H1 (cell line): Measurements from ENCODE around the gene PRKN. TPM values are rescaled to one million over a fixed set of nuclear protein-coding genes. Genes with fewer than 3 reads are reported as not detected.

ENCODE experiments used
- CHD2 ChIP-seq: IDR thresholded peaks from 2 replicates; pipeline ENCODE4 v1.6.1; 2012; ENCODE audit warnings: low read length, improper control_type of control experiment
- GABPA ChIP-seq: IDR thresholded peaks from 2 replicates; pipeline ENCODE4 v1.6.1; 2011; ENCODE audit warnings: mild to moderate bottlenecking, low read length, moderate library complexity, borderline replicate concordance; ENCODE audit not compliant: insufficient read depth
- GTF2F1 ChIP-seq: IDR thresholded peaks from 2 replicates; pipeline ENCODE4 v1.6.1; 2012; ENCODE audit warnings: low read depth, low read length, improper control_type of control experiment, borderline replicate concordance
- KDM4A ChIP-seq: IDR thresholded peaks from one replicate; pipeline ENCODE4 v1.7.1; 2012; ENCODE audit warnings: low read depth, mild to moderate bottlenecking, moderate library complexity, low read length, inconsistent platforms; ENCODE audit not compliant: severe bottlenecking
- NANOG ChIP-seq: IDR thresholded peaks from 2 replicates; pipeline ENCODE4 v1.6.1; 2011; ENCODE audit warnings: low read length, low read depth, mild to moderate bottlenecking, inconsistent platforms; ENCODE audit not compliant: insufficient read depth, poor library complexity, severe bottlenecking
- PHF8 ChIP-seq: fragments of 200-600 bp; sonication (generic); conservative IDR thresholded peaks from 2 replicates; pipeline ENCODE4 v1.7.1; 2012; ENCODE audit warnings: low read depth, mild to moderate bottlenecking, inconsistent platforms, low read length, moderate library complexity
- RNF2 ChIP-seq: fragments of 200-900, 300-1000 bp; sonication (generic); IDR thresholded peaks from 2 replicates; pipeline ENCODE4 v1.7.1; 2016; ENCODE audit warnings: borderline replicate concordance, low read depth, mild to moderate bottlenecking, antibody characterized with exemption, low read length; ENCODE audit not compliant: poor library complexity, severe bottlenecking; ENCODE audit errors: missing control alignments
- SP2 ChIP-seq: IDR thresholded peaks from 2 replicates; pipeline ENCODE4 v1.6.1; 2012; ENCODE audit warnings: mild to moderate bottlenecking, low read length, inconsistent platforms
- SRF ChIP-seq: IDR thresholded peaks from 2 replicates; pipeline ENCODE4 v1.6.1; 2011; ENCODE audit warnings: mild to moderate bottlenecking, low read depth, low read length, moderate library complexity
- polyA plus RNA-seq, 7 experiments: library from polyadenylated mRNA; depleted of rRNA in 3 of 7; stranded (reverse) in 5 of 7; unstranded in 2 of 7; fragments of >200 nt in 5 of 7; fragments of 200-250 nt in 2 of 7; gene quantifications; 1 replicate in 5 of 7; 2 replicates in 1 of 7; 4 replicates in 1 of 7; pipeline versions ENCODE4 v1.2.1 to v1.2.3, GENCODE V29; 2011 to 2013; ENCODE audit warnings: missing spikeins in 2 of 7, mixed read lengths in 2 of 7
- total RNA-seq: library from RNA; stranded (reverse); fragmentation: NEBNext Ultra II Directional; extraction: Animal tissue kit (Norgen Biotek cat#: 25700); gene quantifications from 2 replicates; pipeline ENCODE4 v1.2.1, GENCODE V29; 2021
- TF ChIP-seq, protein P1 (sequence below), 3 experiments: IDR thresholded peaks; 1 replicate in 2 of 3; 2 replicates in 1 of 3; pipeline versions ENCODE4 v1.5.1 to v1.6.1; 2011; ENCODE audit warnings: low read length in 3 of 3, mild to moderate bottlenecking in 3 of 3, inconsistent platforms in 2 of 3, low read depth in 1 of 3, moderate library complexity in 1 of 3; ENCODE audit not compliant: insufficient read depth in 1 of 3; ENCODE audit errors: control extremely low read depth in 1 of 3

PRKN gene
- total and polyA plus RNA-seq, 2 of the 8 experiments (the other 6 are each of a cell fraction or from before 2014, with no cell fraction given) = 0.13 to 0.29 TPM

DNA sequence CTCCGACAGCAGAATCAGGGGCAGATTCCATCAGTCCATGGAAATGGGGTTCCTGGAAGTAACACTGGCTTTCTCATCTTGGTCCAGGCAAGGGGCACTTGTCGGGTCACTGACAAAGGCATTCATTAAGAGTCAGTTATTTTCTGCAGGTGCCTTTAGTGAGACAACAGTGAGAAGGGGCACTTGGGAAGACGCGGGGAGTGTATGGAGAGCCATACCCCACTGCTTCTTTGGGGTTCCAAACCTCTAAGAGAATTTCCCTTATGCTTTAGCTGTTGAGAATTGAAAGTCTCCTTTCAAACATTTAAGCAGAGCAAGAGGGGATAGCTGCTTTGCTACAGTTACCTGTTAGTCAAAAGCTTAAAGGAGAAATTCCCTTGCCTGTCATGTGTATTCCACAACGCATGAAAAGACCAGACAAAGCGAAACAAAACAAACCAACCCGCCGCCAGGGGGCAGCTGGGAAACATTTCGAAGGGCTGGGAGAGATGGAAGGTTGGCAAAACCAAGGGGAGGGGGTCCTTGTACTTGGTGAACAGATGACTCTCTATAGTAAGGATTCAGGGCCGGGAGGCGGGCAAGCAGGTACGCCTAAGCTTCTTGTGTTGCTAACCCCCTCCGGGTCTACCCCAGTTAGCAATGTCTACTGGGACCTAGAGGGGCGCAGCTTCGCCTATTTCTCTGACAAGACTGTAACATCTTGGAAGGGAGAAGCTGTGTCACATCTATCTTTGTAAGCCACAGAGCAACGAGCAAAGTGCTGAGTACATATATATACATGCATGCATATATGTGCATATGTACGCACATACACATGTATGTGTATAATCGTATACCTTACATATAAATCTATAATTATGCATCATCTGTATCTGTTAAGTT, 978.8 kb downstream of the PRKN start (continued):
- TF ChIP-seq, protein P1, sequence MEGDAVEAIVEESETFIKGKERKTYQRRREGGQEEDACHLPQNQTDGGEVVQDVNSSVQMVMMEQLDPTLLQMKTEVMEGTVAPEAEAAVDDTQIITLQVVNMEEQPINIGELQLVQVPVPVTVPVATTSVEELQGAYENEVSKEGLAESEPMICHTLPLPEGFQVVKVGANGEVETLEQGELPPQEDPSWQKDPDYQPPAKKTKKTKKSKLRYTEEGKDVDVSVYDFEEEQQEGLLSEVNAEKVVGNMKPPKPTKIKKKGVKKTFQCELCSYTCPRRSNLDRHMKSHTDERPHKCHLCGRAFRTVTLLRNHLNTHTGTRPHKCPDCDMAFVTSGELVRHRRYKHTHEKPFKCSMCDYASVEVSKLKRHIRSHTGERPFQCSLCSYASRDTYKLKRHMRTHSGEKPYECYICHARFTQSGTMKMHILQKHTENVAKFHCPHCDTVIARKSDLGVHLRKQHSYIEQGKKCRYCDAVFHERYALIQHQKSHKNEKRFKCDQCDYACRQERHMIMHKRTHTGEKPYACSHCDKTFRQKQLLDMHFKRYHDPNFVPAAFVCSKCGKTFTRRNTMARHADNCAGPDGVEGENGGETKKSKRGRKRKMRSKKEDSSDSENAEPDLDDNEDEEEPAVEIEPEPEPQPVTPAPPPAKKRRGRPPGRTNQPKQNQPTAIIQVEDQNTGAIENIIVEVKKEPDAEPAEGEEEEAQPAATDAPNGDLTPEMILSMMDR (IDR thresholded peaks at IDR 0.05; ENCODE audit: control extremely low read depth in 1 of 3, insufficient read depth in 1 of 3, low read depth in 1 of 3, low read length in 3 of 3) = peak; percentile 65 to 81 (median 75)
- no peak for TF ChIP-seq CHD2
- no peak for TF ChIP-seq KDM4A
- TF ChIP-seq SRF = no peak
- no peak for TF ChIP-seq PHF8
- no peak for TF ChIP-seq GABPA
- TF ChIP-seq RNF2 = no peak
- TF ChIP-seq NANOG = no peak
- no peak for TF ChIP-seq SP2
- no peak for TF ChIP-seq GTF2F1
